RPMI8226 (cell line): Measurements from ENCODE around the gene TNNT2.

ENCODE experiments used
- DNase-seq: peaks from one replicate; pipeline ENCODE4 v3.0.0-alpha.2; 2015

The TNNT2 gene

DNA sequence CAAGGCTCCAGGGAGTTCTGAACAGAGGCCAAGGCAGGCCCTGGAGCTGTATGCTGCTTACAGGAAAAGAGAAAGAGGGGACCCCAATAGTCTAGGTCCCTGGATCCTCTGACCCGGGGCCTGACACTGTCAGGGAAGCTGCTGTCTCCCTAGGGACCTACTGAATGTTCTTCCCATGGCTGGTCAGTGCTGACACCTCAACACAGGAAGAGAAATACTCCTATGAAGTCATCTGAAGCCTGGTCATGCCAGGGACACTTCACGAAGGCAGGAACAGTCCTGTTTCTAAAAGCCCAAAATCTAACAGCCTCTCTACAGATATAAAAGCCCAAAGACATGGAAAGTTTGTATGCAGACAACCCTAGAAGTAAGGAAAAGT, 23.4 kb upstream of the TNNT2 start:
- DNase-seq, result no peak

DNA sequence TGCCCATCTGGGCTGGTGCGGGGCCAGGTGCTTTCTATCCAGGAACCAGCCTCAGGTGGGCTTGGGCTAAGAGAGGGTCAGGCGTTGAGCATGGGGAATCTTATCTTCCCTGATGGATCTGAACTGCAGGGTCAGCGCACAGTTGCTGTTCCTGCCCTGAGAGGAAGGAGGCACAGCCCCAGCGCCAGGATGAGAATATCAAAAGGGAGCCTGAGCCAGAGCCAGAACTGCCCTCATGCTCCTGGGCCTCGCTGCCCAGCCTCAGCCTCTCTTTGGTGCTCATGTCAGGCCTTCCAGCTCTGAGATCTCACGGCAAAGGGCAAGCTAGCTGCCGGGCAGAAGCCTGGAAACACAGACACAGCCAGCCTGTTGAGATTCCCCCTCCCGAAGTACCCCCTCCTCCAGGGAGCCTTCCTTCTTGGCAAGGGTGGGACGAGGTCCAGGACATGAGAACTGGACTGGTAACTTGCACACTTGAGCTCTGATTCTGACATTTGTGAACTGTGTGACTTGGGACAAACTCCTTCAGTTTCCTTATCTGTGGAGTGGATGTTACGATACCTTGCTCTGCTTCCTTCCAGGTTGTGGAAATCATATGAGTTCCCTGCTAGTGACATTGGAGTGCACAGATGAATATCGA, 22.9 kb upstream of the TNNT2 start:
- no peak for DNase-seq

DNA sequence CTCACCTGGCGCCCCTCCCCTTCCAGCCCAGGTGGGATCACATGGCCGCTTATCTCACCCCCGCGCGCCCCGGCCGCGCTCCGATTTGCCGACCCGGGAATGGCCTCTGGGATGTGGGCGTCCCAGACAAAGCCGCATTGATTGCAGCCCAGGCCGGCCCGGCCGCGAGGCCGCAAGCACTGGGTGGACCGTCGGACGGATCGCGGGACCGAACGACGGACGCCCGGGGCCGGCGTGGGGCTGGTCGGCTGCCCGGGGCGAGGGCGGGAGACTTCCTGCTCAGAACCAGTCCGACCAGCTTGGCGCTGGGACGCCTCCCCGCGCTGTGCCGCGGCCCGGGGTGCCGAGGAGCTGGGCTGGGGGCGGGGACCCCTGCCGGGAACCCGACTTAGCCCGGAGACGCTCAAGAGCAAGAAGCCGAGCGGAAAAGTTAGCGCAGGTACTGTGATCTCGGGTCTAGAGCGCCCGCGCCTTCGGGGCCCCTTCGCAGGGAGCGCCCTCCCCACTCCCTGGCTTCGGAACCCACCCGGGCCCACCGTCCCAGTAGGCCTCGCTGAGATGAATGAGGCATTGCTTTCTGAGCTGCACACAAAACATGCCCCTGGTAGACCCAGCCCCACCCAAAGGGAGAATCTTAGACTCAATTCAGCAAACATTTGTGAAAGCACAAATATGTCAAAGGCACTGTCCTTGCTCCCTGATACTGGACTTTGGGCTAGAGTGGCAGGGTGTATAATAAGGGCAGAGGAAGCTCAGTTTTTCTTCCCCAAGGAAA, 22.1 kb upstream of the TNNT2 start:
- no peak for DNase-seq

DNA sequence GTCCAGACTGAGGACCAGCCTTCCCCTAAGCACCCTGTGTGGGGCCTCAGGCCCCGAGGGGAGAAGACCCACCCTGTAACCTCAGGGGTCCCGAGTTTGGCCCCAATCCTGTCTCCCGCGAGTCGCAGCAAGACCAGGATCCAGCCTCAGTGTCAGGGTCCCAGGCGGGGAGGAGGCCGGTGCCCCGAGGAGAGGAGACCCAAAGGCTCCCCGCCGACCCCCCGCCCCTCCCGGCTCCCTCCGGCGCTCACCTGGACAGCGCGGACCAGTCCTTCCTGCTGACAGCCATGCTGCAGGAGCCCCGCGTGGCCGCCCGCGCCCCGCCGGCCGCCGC, 21.5 kb upstream of the TNNT2 start, which contains the start of gene LAD1:
Gene LAD1, minus strand, starts transcription at position 307 of the 334 bp plus-strand sequence. Its CDS starts 18 bp downstream, at position 289.
- DNase-seq, result no peak

DNA sequence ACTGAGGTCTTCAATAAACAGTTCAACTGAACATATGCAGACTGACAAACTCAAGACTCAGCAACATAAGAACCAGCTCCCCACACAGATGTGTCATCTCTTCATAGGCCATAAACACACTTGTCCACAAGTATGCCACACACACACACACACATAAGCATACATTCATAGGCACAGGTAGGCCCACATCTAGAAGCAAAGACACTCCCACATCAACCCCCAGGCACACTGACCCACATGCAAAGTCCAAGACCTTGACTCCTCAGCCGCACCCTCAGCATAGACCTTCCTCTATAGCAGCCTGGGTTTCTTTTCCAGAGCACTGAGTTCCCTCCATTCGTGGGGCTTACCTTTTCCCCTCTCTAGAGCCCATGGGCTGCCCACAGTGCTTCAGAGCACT, 20.2 kb upstream of the TNNT2 start:
- no peak for DNase-seq

DNA sequence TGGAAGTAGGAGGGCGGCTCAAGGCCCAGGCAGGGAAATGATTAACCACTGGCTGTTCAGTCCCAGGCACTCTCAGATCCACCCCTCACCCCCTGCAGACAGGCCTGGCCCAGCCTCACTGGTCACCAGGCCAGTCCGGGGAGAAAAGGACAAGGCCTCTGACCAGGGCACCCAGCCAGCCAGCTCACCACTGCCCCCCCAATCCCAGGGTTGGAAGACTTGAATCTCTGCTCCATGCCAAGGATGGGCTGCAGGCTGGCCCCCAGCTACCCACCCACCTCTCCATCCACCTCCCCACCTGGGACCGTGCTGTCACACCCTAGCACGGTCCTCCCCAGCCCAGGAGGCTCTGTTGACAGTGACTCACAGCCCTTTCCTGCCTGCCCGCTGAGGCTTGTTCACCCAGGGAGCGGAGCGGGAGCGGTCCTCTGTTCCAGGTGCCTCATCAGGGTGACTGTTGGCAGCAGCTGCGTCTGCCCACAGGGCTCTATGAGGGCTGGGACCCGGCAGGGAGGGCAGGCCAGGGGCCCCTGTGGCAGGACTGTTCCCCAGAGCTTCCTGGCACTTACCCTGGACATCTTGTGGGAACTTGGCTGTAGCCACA, 19.5 kb upstream of the TNNT2 start:
- DNase-seq, result no peak

DNA sequence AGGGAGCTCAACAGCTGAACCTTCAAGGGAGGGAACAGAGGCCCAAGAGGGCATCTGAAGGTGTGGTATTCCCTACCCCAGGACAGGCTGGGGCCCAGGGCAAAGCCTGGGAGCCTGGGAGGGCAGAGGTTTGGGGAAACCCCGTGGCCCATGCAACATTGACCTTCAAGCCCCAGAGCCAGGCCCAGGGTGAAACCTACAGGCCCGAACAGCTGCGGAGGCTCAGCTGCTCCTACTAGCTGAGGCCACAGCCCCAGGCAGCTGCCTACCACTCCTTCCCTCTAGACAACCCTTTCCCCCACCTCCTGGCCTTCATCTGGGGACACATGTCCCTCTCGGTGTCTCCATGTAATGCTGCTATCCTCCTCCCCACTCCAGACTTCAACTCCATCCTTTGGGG, 18.5 kb upstream of the TNNT2 start:
- DNase-seq, result no peak

DNA sequence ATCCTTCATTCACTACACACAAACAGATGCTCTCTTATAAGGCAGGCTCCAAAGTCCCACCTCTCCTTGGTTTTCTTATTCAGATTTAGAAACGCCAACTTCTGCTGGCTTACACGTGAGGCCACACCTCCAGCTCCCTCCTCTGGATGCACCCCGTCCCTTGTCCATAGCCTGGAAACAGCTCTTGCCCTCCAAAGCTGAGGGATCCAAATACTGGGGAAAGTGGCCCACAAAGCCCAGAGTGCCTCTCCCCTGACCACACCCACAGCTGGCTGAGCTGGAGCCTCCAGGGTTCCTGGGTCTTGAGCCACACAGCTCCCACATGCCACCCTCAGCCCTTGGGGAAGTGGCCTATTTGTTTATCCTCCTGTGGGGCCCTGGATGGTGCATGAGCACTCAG, 17.1 kb upstream of the TNNT2 start:
- DNase-seq, result no peak

DNA sequence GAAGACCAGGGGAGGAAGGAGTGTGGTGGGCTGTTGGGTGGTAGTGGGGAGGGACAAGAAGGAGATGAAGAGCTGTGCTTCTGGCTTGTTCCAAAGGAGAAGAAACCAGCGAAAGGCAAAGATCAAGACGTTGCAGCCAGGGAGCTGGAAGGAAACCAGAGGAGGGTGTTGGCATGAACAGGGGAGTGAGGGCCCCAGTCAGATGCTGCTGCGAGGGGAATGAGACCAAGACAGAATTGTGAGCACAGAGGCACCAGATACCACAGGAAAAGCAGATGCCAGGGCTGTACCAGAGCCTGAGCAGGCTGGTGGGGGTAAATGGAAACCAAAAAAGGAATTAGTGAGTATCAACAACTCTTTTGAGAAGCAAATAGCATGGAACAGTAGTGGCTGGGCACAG, 15.6 kb upstream of the TNNT2 start:
- DNase-seq, result no peak

DNA sequence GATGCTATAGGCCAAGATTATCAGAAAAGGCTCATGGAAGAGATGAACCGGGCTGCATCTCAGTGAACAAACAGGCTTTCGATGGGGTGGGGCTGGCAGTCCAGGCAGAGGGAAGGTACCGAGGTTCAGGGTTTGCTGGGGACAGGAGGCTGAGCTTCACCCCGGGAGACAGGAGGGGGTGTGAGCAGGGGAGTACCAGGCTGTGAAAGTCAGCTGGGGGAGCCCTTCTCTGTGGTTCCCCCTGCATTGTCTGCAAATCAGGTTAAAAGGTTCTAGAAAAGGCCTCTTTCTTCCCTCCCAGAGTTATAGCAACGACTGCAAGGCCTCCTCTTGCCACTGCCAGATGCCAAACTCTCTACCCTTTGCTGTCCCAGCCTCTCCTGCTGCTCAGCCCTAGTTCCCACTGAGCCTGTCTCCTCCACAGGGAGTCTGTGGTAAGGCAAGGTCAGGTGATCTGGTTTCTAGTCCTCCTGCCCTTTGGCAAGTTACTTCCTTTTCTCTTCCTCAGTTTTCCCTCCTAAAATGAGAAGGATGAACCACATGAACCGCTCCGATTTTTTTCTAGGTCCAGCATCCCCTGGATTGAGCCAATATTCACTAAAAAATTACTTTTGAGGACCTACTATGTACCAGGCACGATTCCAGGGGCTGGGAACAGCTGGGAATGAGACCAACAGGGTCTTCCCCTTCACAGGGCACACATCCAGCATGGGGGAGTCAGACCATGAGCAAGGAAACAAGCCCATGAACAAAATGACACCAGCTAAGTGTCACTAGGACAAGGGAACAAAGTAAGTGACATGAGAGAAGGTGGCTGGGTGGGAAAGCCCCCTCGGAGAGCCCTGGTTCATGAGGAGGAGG, 14.4 kb upstream of the TNNT2 start:
- no peak for DNase-seq

DNA sequence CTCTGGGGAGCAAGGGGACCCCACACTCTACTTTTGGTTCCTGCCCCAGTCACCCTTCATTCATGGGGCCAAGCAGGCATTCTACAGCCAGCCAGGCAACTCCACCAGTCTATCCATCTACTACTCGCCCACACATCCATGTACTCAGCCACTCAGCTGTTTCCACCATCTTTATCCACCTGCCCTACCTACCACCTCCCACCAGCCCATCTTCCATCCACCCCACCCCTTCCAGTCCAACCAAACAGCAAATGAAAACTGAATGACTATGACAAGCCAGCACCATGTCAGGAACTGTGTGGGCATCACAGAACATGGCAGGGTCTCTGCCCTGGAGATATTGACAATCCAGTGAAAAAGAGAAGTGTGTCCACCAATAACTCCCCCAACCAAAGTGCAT, 13.7 kb upstream of the TNNT2 start:
- no peak for DNase-seq

DNA sequence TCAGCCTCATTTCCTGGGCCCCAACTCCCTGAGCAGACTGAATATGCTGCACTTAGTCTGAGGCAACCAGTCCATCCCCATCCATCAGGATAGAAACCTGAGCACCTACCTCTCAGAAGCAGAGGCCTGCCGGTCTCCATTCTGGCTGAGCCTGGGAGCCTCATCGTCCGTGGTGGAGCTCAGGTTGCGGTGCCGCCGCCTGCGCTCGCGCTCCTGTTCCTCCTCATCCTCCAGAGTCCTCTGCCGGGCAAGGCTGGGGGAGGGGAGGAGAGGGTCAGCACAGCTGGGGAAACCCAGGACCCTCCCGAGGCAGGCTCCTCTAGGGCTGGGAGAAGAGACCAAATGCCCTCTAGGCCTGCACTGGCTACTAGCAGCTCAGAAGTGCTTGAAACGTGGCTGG, 11.6 kb upstream of the TNNT2 start:
- no peak for DNase-seq

DNA sequence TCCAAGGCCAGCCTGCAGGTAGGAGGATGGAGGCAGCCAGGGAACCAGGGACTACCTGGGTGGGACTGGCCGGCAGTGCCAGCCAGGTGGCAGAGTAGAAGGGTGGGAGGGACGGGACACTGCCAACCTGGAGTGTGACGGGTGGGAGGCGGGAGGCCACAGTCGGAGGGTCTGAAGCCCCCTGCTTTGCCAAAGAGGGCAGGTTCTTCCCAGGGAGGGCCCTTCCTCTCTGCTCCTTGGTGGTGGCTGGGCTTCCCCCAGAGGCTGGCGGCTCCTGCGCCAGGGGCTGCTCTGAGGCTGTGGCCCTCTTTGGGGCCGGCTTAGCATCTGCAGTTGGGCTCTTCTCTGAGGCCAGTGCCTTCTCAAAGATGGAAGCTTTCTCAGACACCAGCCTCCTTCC, 8.7 kb upstream of the TNNT2 start:
- DNase-seq, result no peak

DNA sequence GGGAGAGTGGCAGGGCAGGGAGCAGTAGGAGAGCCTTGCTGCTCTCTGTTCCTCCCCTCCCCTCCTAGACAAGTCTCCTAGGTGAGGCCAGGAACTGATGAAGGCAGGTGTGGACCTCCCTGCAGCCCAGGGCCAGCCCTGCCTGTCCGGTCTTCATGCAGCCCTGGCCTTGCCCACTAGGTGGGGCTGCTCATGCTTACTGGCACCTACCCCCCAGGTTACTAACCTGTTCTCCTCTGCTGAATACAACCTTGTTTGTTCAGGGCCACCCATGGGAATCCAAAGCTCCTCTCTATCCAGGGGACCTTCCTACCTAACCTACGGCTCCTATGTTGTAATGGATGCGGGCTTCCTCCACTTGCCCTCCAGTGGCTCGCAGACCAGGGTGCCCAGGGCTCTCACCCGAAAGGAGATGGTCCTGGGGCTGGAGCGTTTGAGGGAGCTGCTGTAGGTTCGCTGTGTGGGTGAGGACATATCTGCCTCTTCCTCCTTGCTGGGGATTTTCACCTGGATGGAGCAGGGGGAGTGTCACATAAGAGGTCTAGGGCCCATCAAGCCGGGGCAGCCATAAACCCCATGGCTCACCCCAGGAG, 7.9 kb upstream of the TNNT2 start:
- DNase-seq, result peak; percentile 81

DNA sequence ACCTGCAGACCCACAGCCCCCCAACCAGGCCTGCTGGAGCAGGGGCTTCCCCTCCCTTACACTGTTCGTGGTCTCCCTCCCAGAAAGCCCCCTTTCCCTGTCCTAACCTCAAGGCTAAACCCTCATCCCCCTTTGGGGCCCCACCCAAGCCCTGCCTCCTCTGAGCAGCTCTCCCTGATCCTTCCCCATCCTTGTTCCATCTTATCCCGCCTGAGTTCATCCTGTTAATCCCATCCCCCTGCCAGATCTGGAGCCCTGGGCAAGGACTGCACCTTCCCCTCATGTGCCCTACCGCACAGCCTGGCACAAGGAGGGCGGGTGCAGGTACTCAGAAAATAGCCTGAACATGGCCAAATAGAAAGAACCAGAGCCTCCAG, 6.9 kb upstream of the TNNT2 start:
- no peak for DNase-seq

DNA sequence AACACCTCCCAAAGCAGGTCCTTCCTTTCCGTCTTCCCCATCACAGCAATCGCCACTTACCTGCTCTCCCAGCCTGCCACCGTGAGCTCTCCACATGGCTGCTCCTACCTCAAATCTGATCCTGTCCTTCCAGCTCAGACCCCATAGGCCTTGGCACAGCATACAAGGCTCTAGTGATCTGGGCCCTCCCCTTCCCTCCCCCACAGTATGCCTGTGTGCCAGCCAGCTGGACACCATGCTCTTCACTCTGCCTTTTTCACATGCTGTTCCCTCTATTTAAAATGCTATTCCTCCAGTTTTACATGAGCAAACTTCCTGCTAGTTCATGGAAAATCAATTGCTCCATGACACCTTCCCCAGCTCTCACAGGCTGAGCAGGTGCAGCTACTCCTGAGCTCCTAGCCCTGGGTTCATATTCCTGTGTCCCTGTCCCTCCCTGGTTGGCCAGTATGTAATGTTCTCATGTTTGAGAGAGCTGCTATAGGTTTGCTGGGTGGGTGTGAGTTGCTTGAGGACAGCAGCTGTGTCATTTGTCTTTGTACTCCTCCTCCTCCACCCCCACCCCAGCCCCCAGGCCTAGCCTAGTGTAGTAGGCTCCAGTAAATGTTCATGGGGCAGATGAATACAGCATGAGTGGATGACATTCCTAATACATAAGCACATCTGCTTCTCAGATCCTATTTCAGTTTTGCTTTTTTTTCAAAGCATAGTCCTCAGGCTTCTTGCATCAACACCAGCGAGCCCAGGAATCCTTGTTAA, 6.3 kb upstream of the TNNT2 start:
- no peak for DNase-seq

DNA sequence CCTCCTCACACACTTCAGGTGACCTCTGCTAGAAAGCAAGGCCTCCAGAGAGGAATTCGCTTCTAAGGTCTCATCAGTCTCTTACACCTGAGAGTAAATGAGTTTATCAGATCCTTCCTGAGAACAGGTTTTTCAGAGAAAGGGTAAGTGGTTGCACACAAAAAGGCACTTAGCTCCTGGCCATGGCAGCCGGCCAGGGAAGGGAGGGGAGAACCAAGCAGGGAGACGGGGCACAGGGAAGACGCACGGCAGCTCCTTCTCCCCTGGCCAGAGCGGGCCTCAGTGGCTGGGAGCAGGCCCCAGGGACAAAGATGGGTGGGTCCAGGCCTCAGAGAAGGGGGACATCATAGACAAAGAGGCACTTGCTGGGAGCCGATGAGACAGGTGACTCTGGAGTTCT, 3.6 kb upstream of the TNNT2 start:
- DNase-seq, result no peak

DNA sequence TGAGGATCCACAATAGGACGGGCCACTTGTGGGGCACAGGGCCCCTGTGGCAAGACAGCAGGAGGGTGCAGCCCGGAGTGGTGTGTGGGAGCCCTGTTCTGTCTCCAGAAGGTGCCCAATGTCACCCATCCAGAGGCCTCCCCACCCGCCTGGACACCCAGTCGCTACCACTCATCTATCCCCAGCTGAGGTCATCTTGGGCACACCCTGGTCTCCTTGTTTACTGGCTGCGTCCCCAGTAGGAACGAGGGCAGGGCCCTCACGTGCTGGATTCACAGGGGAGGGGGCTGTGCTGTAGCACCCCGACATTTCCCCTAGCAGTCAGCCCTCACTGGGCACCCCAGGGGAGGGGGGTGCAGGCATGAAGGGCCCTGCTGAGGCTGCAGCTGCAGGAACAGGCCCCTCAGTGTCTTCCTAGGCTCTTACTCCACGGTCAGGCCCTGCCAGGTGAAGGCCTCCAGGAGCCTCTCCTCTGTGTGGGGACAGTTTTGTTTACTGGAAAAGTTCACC, 2.3 kb upstream of the TNNT2 start:
- no peak for DNase-seq

DNA sequence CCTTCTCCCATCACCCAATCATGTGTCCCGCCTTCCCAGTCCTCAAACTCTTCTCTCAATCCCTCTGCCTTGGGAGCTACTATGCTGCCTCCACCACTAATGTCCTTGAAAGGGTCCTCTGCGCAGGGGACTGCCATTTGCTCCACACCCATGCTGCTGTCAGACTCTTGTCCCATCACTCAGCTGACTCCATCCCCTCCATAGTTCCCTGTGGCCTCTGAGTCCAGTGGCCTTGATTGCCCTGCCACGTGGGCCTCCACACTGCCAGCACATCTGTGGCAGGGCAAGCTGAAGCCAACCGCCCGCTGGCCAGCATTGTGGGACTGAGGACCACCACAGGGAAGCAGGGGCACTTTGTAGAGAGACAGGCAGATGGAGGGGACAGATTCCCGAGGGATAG, 1.3 kb upstream of the TNNT2 start:
- no peak for DNase-seq

DNA sequence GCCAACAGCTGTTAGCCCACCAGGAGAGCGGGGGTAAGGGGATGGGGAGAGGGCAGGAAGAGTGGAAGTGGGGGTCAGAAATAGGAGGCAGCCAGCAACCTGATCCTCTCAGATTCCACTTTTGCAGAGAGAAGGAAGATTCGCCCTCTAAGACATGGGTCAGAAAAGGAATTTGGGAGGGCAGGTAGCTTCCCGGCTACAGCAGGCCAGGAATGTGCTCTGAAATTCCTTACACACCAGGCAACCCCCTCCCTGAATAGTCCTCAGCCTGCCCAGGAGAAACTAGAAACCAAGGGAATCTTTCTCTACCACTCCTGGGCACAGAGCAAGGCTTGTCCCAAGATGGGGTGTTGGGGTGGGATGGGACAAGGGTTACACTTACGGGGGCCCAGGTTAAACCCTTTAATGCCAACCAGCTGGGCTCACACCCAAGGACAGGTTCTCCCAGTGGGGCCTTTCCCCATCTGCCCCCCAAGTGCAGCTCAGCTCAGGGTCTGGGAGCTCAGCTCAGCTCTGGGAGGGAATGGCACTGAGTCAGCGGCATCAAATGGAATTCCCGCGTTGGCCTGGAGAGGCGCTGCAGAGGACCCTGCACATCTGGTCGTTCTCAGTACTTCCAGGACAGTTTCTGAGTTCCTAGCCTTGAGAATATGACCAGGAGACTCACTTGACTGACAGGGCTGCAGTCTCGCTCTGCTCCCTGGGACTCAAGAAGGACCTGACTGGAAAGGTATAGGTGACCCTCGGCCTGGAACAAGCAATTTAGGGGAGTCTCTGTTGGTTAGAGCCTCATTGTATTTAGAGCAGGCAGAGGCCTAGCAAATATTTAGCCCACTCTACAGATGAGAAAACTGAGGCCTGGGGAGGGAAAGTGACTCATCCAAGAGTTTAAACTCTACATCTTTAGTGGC, 761 bp downstream of the TNNT2 start:
- peak; percentile 70 for DNase-seq

DNA sequence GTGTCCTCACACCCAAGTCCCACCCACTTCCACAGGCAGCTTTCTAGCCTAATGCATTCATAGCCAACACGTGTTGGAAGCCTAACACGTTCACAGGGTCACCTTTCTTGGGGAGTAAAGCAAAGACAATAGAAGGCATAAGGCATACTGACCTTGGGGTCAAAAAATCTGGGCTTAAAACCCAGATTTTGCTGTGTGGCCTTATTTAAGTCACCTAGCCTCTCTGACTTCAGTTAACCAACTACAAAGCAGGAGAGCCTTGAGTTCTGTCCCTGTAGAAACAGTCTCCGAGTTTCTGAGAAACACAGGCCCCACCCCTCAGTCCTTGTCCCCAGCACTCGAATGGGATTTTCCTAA, 1.4 kb downstream of the TNNT2 start:
- DNase-seq, result no peak
